Ovary (tissue), 3 donors: ENCODE data around the gene UGCG.

Experiments used
- POLR2A ChIP-seq: fragments of 450-650 bp; IDR thresholded peaks from one replicate; pipeline ENCODE4 v1.6.1; 2017; ENCODE audit warnings: antibody characterized with exemption, mild to moderate bottlenecking, moderate library complexity
- TF ChIP-seq, protein P1 (sequence below), 3 donors: fragments of 450-650 bp in 2 of 3; fragments of 200-600 bp in 1 of 3; IDR thresholded peaks; one replicate each; pipeline versions ENCODE4 v1.5.1 to v1.8.0; 2016 to 2022; ENCODE audit warnings: antibody characterized with exemption in 3 of 3, mild to moderate bottlenecking in 1 of 3
- donor health status: DM: no; HTN: no; CAD: no.

DNA sequence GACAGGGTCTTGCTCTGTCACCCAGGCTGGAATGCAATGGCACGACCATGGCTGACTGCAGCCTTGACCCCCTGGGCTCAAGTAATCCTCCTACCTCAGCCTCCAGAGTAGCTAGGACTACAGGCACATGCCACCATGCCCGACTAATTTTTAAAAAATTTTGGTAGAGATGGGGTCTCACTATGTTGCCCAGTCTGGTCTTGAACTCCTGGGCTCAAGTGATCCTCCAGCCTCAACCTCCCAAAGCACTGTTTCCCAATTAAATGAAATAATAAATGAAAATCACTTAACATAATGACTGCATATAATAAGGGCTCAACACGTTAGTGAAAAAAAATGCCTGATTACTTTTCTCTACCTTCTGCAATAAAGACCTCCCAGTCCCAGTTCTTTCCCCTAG lies 71.0 kb downstream of the UGCG start:
- no peak for TF ChIP-seq POLR2A
- TF ChIP-seq, protein P1, sequence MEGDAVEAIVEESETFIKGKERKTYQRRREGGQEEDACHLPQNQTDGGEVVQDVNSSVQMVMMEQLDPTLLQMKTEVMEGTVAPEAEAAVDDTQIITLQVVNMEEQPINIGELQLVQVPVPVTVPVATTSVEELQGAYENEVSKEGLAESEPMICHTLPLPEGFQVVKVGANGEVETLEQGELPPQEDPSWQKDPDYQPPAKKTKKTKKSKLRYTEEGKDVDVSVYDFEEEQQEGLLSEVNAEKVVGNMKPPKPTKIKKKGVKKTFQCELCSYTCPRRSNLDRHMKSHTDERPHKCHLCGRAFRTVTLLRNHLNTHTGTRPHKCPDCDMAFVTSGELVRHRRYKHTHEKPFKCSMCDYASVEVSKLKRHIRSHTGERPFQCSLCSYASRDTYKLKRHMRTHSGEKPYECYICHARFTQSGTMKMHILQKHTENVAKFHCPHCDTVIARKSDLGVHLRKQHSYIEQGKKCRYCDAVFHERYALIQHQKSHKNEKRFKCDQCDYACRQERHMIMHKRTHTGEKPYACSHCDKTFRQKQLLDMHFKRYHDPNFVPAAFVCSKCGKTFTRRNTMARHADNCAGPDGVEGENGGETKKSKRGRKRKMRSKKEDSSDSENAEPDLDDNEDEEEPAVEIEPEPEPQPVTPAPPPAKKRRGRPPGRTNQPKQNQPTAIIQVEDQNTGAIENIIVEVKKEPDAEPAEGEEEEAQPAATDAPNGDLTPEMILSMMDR (IDR thresholded peaks at IDR 0.05) = no peak
